Epithelial cell of esophagus (primary cell): ENCODE measurements around the gene GPX7.

Experiments used
- DNase-seq: peaks from one replicate; pipeline ENCODE4 v3.0.0; 2010; ENCODE audit warnings: low read depth
- H3K4me3 ChIP-seq: 2 replicates; pipeline ENCODE4 v1.5.1; 2011; ENCODE audit warnings: mild to moderate bottlenecking, low read length, control low read depth
- TF ChIP-seq, protein P1 (sequence below): IDR thresholded peaks from 2 replicates; pipeline ENCODE4 v1.5.1; 2011; ENCODE audit warnings: low read depth, mild to moderate bottlenecking, low read length, control low read depth, inconsistent platforms; ENCODE audit not compliant: insufficient read depth; ENCODE audit errors: missing control alignments

Gene GPX7

DNA sequence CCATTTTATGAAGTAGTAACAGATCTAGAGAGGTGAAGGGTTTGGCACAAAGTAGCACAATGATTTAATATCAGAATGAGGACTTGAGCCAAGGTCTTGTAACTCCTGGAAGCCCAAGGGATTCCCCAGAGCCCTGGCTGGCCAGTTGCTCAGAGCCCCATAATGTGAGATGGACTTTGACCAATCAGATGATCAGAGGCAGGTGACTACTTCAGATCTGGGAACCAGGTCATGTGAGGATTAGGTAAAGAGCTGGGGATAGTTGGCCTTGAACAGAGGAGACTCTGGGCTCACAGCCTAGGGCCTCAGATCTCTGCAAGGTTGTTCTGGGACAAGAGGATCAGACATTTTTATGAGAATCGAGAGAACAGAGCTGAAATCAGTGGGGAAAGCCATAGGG is 49.7 kb downstream of the GPX7 start:
- TF ChIP-seq, protein P1, sequence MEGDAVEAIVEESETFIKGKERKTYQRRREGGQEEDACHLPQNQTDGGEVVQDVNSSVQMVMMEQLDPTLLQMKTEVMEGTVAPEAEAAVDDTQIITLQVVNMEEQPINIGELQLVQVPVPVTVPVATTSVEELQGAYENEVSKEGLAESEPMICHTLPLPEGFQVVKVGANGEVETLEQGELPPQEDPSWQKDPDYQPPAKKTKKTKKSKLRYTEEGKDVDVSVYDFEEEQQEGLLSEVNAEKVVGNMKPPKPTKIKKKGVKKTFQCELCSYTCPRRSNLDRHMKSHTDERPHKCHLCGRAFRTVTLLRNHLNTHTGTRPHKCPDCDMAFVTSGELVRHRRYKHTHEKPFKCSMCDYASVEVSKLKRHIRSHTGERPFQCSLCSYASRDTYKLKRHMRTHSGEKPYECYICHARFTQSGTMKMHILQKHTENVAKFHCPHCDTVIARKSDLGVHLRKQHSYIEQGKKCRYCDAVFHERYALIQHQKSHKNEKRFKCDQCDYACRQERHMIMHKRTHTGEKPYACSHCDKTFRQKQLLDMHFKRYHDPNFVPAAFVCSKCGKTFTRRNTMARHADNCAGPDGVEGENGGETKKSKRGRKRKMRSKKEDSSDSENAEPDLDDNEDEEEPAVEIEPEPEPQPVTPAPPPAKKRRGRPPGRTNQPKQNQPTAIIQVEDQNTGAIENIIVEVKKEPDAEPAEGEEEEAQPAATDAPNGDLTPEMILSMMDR: no peak
- no peak for DNase-seq
- no peak overlapping the region for H3K4me3 ChIP-seq

DNA sequence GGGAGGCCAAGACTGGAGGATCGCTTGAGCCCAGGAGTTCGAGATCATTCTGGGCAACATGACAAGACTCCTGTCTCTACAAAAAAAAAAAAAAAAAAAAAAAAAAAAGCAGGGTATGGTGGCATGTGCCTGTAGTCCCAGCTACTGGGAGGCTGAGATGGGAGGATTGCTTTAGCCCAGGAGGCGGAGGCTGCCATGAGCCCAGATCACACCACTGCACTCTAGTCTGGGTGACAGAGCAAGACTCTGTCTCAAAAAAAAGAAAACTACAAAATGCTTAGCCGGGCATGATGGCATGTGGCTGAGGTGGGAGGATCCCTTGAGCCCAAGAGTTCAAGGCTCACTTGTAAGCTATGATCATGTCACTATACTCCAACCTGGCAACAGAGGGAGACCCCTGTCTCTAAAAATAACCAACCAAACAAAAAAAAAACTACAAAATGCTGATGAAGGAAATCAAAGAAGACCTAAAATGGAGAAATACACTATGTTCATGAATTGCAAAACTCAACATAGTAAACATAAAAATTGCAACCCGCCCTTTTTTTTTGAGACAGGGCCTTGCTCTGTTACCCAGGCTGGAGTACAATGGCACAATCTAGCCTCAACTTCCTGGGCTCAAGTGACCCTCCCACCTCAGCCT is 51.2 kb downstream of the GPX7 start:
- DNase-seq: no peak
- H3K4me3 ChIP-seq: no peak overlapping the region
- TF ChIP-seq, protein P1: no peak

DNA sequence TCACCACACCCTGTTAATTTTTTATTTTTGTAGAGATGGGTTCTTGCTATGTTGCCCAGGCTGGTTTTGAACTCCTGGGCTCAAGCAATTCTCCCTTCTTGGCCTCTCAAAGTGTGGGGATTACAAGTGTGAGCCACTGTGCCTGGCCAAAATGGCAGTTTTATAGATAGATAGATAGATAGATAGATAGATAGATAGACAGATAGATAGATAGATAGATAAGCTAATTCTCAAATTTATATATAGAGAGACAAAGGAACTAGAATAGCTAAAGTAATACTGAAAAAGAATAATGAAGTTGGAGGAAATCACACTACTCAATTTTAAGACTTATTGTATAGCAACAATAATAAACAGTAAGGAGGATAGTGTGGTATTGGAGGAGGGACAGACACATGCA is 51.9 kb downstream of the GPX7 start:
- H3K4me3 ChIP-seq: no peak overlapping the region
- no peak for DNase-seq
- TF ChIP-seq, protein P1: no peak

DNA sequence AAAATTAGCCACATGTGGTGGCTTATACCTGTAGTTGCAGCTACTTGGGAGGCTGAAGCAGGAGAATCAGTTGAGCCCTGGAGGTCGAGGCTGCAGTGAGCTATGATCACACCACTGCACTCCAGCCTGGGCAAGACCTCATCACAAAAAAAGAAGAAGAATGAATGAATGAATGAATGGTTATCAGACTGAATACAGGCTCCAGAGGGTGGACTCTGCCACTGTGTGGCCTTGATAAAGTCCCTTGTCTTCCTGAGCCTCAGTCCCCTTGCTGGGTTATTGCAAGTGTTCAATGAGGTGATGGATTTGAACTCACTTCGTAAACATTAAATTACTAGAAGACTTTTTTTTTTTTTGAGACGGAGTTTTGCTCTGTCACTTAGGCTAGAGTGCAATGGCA is 55.5 kb downstream of the GPX7 start:
- H3K4me3 ChIP-seq: no peak overlapping the region
- DNase-seq: no peak
- TF ChIP-seq, protein P1: no peak
